Type B pancreatic cell (in vitro differentiated cells): ENCODE data around the gene MRI1. TPM values are rescaled to one million over a fixed set of nuclear protein-coding genes. Genes with fewer than 3 reads are reported as not detected.
A peak's percentile ranks its signal among the peaks of the same experiment; 100 is the strongest.

Experiments
- DNase-seq: peaks from one replicate; pipeline ENCODE4 v3.0.0; 2021; ENCODE audit warnings: mixed read lengths; ENCODE audit not compliant: unreplicated experiment; ENCODE audit errors: extremely low spot score
- H3K27ac Mint-ChIP-seq: 2 replicates; pipeline ENCODE4 v1.8.0; 2021; ENCODE audit warnings: mild to moderate bottlenecking, mixed read lengths
- H3K27me3 Mint-ChIP-seq: 2 replicates; pipeline ENCODE4 v1.8.0; 2021; ENCODE audit warnings: mixed read lengths
- H3K36me3 Mint-ChIP-seq: 2 replicates; pipeline ENCODE4 v1.8.0; 2021; ENCODE audit warnings: mixed read lengths
- H3K4me1 Mint-ChIP-seq: one replicate; pipeline ENCODE4 v1.8.0; 2021; ENCODE audit warnings: mixed read lengths; ENCODE audit not compliant: unreplicated experiment
- H3K4me3 Mint-ChIP-seq: 2 replicates; pipeline ENCODE4 v1.8.0; 2021; ENCODE audit warnings: mild to moderate bottlenecking, mixed read lengths
- H3K9me3 Mint-ChIP-seq: 2 replicates; pipeline ENCODE4 v1.8.0; 2021; ENCODE audit warnings: mixed read lengths
- total RNA-seq: library from RNA; stranded (reverse); gene quantifications from 2 replicates; pipeline ENCODE4 v1.2.1, GENCODE V29; 2021; ENCODE audit warnings: low replicate concordance
- TF ChIP-seq, protein P1 (sequence below): fragments of 200-600 bp; sonication (generic); conservative IDR thresholded peaks from 2 replicates; pipeline ENCODE4 v1.5.0; 2021; ENCODE audit warnings: antibody characterized with exemption, mild to moderate bottlenecking

MRI1 gene
- total RNA-seq, 1 donor from 2014 or later, result 27.7 TPM

DNA sequence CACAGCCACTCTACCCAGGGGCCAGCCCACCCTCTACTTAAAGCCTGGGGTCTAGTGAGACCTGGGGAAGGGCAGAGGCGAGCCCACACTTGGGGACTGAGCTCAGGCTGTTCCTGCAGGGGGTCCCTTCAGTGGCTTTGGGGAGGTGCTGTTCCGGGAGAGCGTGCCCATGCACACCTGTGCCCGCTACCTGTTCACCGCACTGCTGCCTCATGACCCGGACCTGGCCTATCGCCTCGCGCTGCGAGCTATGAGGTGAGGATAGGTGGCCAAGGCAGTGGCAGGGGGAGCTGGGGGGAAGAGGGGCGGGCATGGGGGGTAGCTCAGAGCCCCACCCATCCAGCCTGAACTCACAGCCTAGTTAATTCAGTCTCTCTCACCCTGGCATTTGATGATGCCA lies 54.9 kb downstream of the MRI1 start:
- no peak for DNase-seq
- Mint-ChIP-seq H3K9me3 (no peaks in the 10 kb centered on the region), H3K27me3 (no peaks in the 10 kb centered on the region), H3K36me3 (peaks cover 4% of the 10 kb centered on the region), H3K4me1 (no peaks in the 10 kb centered on the region), H3K27ac (no peak overlapping the region), H3K4me3 (no peak overlapping the region)
- TF ChIP-seq, protein P1, sequence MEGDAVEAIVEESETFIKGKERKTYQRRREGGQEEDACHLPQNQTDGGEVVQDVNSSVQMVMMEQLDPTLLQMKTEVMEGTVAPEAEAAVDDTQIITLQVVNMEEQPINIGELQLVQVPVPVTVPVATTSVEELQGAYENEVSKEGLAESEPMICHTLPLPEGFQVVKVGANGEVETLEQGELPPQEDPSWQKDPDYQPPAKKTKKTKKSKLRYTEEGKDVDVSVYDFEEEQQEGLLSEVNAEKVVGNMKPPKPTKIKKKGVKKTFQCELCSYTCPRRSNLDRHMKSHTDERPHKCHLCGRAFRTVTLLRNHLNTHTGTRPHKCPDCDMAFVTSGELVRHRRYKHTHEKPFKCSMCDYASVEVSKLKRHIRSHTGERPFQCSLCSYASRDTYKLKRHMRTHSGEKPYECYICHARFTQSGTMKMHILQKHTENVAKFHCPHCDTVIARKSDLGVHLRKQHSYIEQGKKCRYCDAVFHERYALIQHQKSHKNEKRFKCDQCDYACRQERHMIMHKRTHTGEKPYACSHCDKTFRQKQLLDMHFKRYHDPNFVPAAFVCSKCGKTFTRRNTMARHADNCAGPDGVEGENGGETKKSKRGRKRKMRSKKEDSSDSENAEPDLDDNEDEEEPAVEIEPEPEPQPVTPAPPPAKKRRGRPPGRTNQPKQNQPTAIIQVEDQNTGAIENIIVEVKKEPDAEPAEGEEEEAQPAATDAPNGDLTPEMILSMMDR, result no peak

DNA sequence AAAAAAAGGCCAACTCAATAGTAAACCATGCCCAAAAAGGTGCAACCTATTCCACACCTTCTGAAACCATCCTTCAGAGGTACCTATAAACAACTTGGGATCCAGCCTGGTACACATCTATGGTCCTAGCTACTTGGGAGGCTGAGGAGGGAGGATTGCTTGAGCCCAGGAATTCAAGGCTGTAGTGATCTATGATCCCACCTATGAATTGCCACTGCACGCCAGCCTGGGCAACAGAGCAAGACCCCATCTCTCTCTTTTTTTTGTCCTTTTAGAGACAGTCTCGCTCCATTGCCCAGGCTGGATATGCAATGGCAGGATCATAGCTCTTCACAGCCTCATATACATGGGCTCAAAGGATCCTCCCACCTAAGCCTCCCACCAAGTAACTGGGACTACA lies 57.0 kb downstream of the MRI1 start:
- H3K36me3 Mint-ChIP-seq, result peaks cover 10% of the 10 kb centered on the region
- DNase-seq, result no peak
- TF ChIP-seq, protein P1, result no peak
- no peaks in the 10 kb centered on the region for H3K9me3 Mint-ChIP-seq
- H3K27ac Mint-ChIP-seq, result no peak overlapping the region
- no peaks in the 10 kb centered on the region for H3K4me1 Mint-ChIP-seq
- H3K27me3 Mint-ChIP-seq, result no peaks in the 10 kb centered on the region
- H3K4me3 Mint-ChIP-seq, result no peak overlapping the region

- Mint-ChIP-seq H3K36me3 (peaks cover 10% of the 10 kb centered on the region), H3K4me3 (no peak overlapping the region), H3K27ac (peak overlapping the region; percentile 21), H3K27me3 (no peaks in the 10 kb centered on the region), H3K4me1 (no peaks in the 10 kb centered on the region), H3K9me3 (no peaks in the 10 kb centered on the region)
- TF ChIP-seq, protein P1, result no peak
- no peak for DNase-seq
Measured at GRCh38 chr19:13823256-13823655, 58.9 kb downstream of the MRI1 start.

Other genes with a start within 250 kb of the MRI1 start
- gene C19orf53, start 9.9 kb downstream of the MRI1 start, total RNA-seq, result 89.8 and 101 TPM in 2 replicates
- 15.0 and 15.7 TPM in 2 replicates for gene ZSWIM4, start 30.9 kb downstream of the MRI1 start, total RNA-seq
- gene NANOS3, start 112.6 kb downstream of the MRI1 start, total RNA-seq, result 0.69 and 2.8 TPM in 2 replicates
- gene BRME1, start 141.6 kb downstream of the MRI1 start, total RNA-seq, result 3.5 and 9.2 TPM in 2 replicates
- 35.4 and 42.3 TPM in 2 replicates for gene CC2D1A, start 141.7 kb downstream of the MRI1 start, total RNA-seq
- gene PODNL1, start 173.9 kb downstream of the MRI1 start, total RNA-seq, result 0.48 and 0.75 TPM in 2 replicates
- gene DCAF15, start 188.0 kb downstream of the MRI1 start, total RNA-seq, result 35.8 and 50.1 TPM in 2 replicates
- 19.3 and 21.8 TPM in 2 replicates for gene RFX1, start 241.8 kb downstream of the MRI1 start, total RNA-seq